ENCODE measurements around the gene TMPRSS11E.

Gene TMPRSS11E

GRCh38 chr4:68434277-68434676 lies 13.0 kb upstream of the TMPRSS11E start:
- no peak for DNase-seq (ENCODE audit: extremely low read depth, low read depth)

GRCh38 chr4:68434836-68435235 lies 12.4 kb upstream of the TMPRSS11E start:
- no peak for TF ChIP-seq CTCF (IDR thresholded peaks at IDR 0.05; ENCODE audit: low read depth, low read length)
- no peak for DNase-seq (ENCODE audit: extremely low read depth, low read depth)

More at GRCh38 chr4:68434277-68434676, 13.0 kb upstream of the TMPRSS11E start:
- no peak for TF ChIP-seq CTCF (IDR thresholded peaks at IDR 0.05; ENCODE audit: low read depth, low read length)

- no peak for DNase-seq (ENCODE audit: extremely low read depth, low read depth)
- TF ChIP-seq CTCF (IDR thresholded peaks at IDR 0.05; ENCODE audit: low read depth, low read length) = no peak
Observed at GRCh38 chr4:68445111-68445510, 2.2 kb upstream of the TMPRSS11E start.

- DNase-seq (ENCODE audit: extremely low read depth, low read depth) = no peak
- no peak for TF ChIP-seq CTCF (IDR thresholded peaks at IDR 0.05; ENCODE audit: low read depth, low read length)
Observed at GRCh38 chr4:68451246-68452211, 4.3 kb downstream of the TMPRSS11E start.

GRCh38 chr4:68460085-68460484 lies 12.8 kb downstream of the TMPRSS11E start:
- TF ChIP-seq CTCF (IDR thresholded peaks at IDR 0.05; ENCODE audit: low read depth, low read length) = no peak
- no peak for DNase-seq (ENCODE audit: extremely low read depth, low read depth)

GRCh38 chr4:68461790-68462189 lies 14.5 kb downstream of the TMPRSS11E start:
- no peak for TF ChIP-seq CTCF (IDR thresholded peaks at IDR 0.05; ENCODE audit: low read depth, low read length)

DNA sequence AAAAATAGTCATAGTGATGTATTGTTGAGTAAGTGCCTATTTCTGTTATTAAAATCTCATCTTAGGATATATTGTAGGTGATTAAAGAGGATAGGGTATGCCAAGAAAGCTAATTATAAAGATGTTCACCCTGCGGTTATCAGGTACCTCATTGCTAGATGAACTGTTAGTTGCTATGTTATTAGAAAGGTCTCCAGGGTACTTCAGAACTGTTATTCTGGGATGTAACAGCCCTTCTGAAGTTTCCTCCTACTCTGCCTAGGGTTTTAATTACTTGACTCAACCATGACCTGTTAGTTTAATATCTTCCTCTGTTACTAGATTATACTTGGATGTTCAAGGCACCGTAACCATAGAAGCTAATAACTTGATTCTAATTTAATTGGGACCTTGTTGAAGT lies 15.4 kb downstream of the TMPRSS11E start:
- no peak for DNase-seq (ENCODE audit: extremely low read depth, low read depth)
- no peak for TF ChIP-seq CTCF (IDR thresholded peaks at IDR 0.05; ENCODE audit: low read depth, low read length)

More at GRCh38 chr4:68461790-68462189, 14.5 kb downstream of the TMPRSS11E start:
- DNase-seq (ENCODE audit: extremely low read depth, low read depth) = no peak

Data from AG09319 (cell line).